DND-41 (cell line): ENCODE measurements around the gene TMEM245.

ENCODE experiments used
- EZH2 ChIP-seq: IDR thresholded peaks from 3 replicates; pipeline ENCODE4 v1.6.1; 2012; ENCODE audit warnings: borderline replicate concordance, low read depth, mild to moderate bottlenecking, moderate library complexity, low read length, inconsistent platforms; ENCODE audit not compliant: severe bottlenecking
- TF ChIP-seq, protein P1 (sequence below): IDR thresholded peaks from 2 replicates; pipeline ENCODE4 v1.5.1; 2012; ENCODE audit warnings: borderline replicate concordance, low read length, moderate library complexity, mild to moderate bottlenecking; ENCODE audit not compliant: poor library complexity, severe bottlenecking; ENCODE audit errors: extremely low read depth

DNA sequence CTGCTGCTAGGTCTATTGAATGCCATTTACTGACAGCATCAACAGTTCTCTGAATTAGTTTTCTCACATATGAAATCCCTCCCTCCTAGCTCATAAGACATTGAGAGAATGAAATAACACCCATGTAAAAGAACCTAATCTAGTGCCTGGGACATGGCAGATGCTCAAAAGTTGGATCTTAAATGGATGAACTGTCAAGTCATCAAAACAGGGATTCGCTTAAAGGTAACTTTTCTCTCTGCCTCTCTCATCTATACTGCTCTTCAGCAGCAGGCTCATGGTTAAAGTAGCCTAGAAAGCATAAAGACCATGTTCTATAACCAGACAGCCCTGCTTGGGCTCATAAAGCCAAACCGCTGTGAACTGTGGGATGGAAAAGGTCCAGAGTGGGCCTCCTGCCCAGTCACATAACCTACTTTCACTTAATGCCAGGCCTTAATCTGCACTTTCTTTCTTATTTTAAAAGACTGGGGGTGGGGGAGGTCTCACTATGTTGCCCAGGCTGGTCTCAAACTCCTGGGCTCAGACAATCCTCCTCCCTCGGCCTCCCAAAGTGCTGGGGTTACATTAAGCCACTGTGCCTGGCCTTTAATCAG lies 3.7 kb downstream of the TMEM245 start:
- TF ChIP-seq, protein P1, sequence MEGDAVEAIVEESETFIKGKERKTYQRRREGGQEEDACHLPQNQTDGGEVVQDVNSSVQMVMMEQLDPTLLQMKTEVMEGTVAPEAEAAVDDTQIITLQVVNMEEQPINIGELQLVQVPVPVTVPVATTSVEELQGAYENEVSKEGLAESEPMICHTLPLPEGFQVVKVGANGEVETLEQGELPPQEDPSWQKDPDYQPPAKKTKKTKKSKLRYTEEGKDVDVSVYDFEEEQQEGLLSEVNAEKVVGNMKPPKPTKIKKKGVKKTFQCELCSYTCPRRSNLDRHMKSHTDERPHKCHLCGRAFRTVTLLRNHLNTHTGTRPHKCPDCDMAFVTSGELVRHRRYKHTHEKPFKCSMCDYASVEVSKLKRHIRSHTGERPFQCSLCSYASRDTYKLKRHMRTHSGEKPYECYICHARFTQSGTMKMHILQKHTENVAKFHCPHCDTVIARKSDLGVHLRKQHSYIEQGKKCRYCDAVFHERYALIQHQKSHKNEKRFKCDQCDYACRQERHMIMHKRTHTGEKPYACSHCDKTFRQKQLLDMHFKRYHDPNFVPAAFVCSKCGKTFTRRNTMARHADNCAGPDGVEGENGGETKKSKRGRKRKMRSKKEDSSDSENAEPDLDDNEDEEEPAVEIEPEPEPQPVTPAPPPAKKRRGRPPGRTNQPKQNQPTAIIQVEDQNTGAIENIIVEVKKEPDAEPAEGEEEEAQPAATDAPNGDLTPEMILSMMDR, result no peak
- no peak for TF ChIP-seq EZH2
